ENCODE measurements around the gene ALAS1.
"Not testable (repeated sequence)": the region's sequence is repeated elsewhere in the genome, so short reads cannot be mapped to it uniquely, and the experiment has no call there.

The ALAS1 gene

DNA sequence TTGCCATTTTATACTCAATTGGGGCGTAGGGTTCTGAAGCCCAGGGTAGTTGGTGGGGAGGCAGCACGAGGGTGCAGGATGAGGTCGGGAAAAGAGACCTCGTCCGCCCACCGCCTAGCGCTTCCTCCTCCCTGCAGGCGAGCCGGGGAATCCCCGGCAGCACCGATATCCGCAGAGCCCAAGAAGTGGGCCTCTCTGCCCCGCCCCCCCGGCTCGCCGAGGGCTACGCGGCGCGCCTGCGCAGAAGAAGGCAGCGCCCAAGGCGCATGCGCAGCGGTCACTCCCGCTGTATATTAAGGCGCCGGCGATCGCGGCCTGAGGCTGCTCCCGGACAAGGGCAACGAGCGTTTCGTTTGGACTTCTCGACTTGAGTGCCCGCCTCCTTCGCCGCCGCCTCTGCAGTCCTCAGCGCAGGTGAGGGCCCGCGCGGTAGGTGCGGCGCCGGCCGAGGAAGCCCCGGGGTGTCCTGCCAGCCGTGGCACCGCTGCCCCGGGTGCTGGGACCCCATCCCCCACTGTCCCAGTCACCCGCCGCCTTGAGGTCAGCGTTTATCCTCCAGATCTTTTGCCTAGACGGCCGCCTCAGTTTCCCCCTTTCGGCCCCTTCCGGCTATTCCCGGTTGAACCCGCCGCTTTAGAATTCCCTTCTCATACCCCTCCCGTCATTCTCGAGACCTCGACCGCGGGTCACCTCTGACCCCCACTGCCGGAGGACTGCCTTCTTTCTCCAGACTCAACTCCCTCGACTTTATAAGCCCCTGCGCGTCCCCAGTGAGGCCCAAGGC, at the start of gene ALAS1:
ALAS1 (plus strand) TSS at position 319 of the 784 bp plus-strand sequence. CDS start 1,082 bp downstream, outside the sequence.
- H3K4me3 ChIP-seq (ENCODE audit: low read depth in 1 of 2, low read length in 2 of 2), result peak within 1 kb of the TSS; percentile 90 to 91
- peak within 1 kb of the TSS; percentile 88 for H3K27ac ChIP-seq (ENCODE audit: low read depth, low read length)
- H3K27me3 ChIP-seq (ENCODE audit: control insufficient read depth in 1 of 2, insufficient read depth in 2 of 2, low read length in 2 of 2), result no peaks in the 10 kb centered on the region
- H3K4me1 ChIP-seq (ENCODE audit: control insufficient read depth in 1 of 2, insufficient read depth in 2 of 2, low read length in 2 of 2), result peaks cover 34 to 50% of the 10 kb centered on the region in 2 donors
- H3K9ac ChIP-seq (ENCODE audit: low read depth in 1 of 2, low read length in 2 of 2), result peak within 1 kb of the TSS; percentile 85 to 95
- H3K36me3 ChIP-seq (ENCODE audit: control insufficient read depth in 1 of 2, insufficient read depth in 2 of 2, low read length in 2 of 2), result peaks cover 7 to 17% of the 10 kb centered on the region in 2 donors
- H3K9me3 ChIP-seq (ENCODE audit: control insufficient read depth in 1 of 2, low read length in 2 of 2), result no peaks in the 10 kb centered on the region

- Histone ChIP-seq H3K27me3 (ENCODE audit: control insufficient read depth in 1 of 2, insufficient read depth in 2 of 2, low read length in 2 of 2) (no peaks in the 10 kb centered on the region), H3K4me1 (ENCODE audit: control insufficient read depth in 1 of 2, insufficient read depth in 2 of 2, low read length in 2 of 2) (peaks cover 10% of the 10 kb centered on the region in 2 donors), H3K9ac (ENCODE audit: low read depth in 1 of 2, low read length in 2 of 2) (no peak overlapping the region), H3K27ac (ENCODE audit: low read depth, low read length) (no peak overlapping the region), H3K36me3 (ENCODE audit: control insufficient read depth in 1 of 2, insufficient read depth in 2 of 2, low read length in 2 of 2) (peaks cover 0 to 18% of the 10 kb centered on the region in 2 donors), H3K9me3 (ENCODE audit: control insufficient read depth in 1 of 2, low read length in 2 of 2) (no peaks in the 10 kb centered on the region), H3K4me3 (ENCODE audit: low read depth in 1 of 2, low read length in 2 of 2) (no peak overlapping the region)
Measured at GRCh38 chr3:52149021-52149420, 48.9 kb upstream of the ALAS1 start.

- H3K36me3 ChIP-seq (ENCODE audit: control insufficient read depth in 1 of 2, insufficient read depth in 2 of 2, low read length in 2 of 2), result peaks cover 0 to 18% of the 10 kb centered on the region in 2 donors
- H3K27ac ChIP-seq (ENCODE audit: low read depth, low read length), result no peak overlapping the region
- no peaks in the 10 kb centered on the region for H3K27me3 ChIP-seq (ENCODE audit: control insufficient read depth in 1 of 2, insufficient read depth in 2 of 2, low read length in 2 of 2)
- H3K4me3 ChIP-seq (ENCODE audit: low read depth in 1 of 2, low read length in 2 of 2), result no peak overlapping the region
- peaks cover 8 to 10% of the 10 kb centered on the region in 2 donors for H3K4me1 ChIP-seq (ENCODE audit: control insufficient read depth in 1 of 2, insufficient read depth in 2 of 2, low read length in 2 of 2)
- H3K9me3 ChIP-seq (ENCODE audit: control insufficient read depth in 1 of 2, low read length in 2 of 2), result no peaks in the 10 kb centered on the region
- no peak overlapping the region for H3K9ac ChIP-seq (ENCODE audit: low read depth in 1 of 2, low read length in 2 of 2)
Measured at GRCh38 chr3:52149726-52150125, 48.2 kb upstream of the ALAS1 start.

- Histone ChIP-seq H3K27me3 (ENCODE audit: control insufficient read depth in 1 of 2, insufficient read depth in 2 of 2, low read length in 2 of 2) (no peaks in the 10 kb centered on the region), H3K9me3 (ENCODE audit: control insufficient read depth in 1 of 2, low read length in 2 of 2) (no peaks in the 10 kb centered on the region), H3K36me3 (ENCODE audit: control insufficient read depth in 1 of 2, insufficient read depth in 2 of 2, low read length in 2 of 2) (peaks cover 0 to 18% of the 10 kb centered on the region in 2 donors), H3K4me3 (ENCODE audit: low read depth in 1 of 2, low read length in 2 of 2) (no peak overlapping the region), H3K27ac (ENCODE audit: low read depth, low read length) (no peak overlapping the region), H3K9ac (ENCODE audit: low read depth in 1 of 2, low read length in 2 of 2) (no peak overlapping the region), H3K4me1 (ENCODE audit: control insufficient read depth in 1 of 2, insufficient read depth in 2 of 2, low read length in 2 of 2) (peaks cover 8 to 10% of the 10 kb centered on the region in 2 donors)
Measured at GRCh38 chr3:52150357-52150756, 47.6 kb upstream of the ALAS1 start.

- Histone ChIP-seq H3K4me3 (ENCODE audit: low read depth in 1 of 2, low read length in 2 of 2) (no peak overlapping the region), H3K27me3 (ENCODE audit: control insufficient read depth in 1 of 2, insufficient read depth in 2 of 2, low read length in 2 of 2) (no peaks in the 10 kb centered on the region), H3K9ac (ENCODE audit: low read depth in 1 of 2, low read length in 2 of 2) (no peak overlapping the region)
Measured at GRCh38 chr3:52150860-52151259, 47.1 kb upstream of the ALAS1 start.

GRCh38 chr3:52151991-52152390, 46.0 kb upstream of the ALAS1 start:
- not testable (repeated sequence) for H3K9me3 ChIP-seq (ENCODE audit: control insufficient read depth in 1 of 2, low read length in 2 of 2); H3K4me3 ChIP-seq (ENCODE audit: low read depth in 1 of 2, low read length in 2 of 2); H3K27ac ChIP-seq (ENCODE audit: low read depth, low read length); H3K27me3 ChIP-seq (ENCODE audit: control insufficient read depth in 1 of 2, insufficient read depth in 2 of 2, low read length in 2 of 2); H3K9ac ChIP-seq (ENCODE audit: low read depth in 1 of 2, low read length in 2 of 2)
- H3K4me1 ChIP-seq (ENCODE audit: control insufficient read depth in 1 of 2, insufficient read depth in 2 of 2, low read length in 2 of 2), result peaks cover 8 to 10% of the 10 kb centered on the region in 2 donors
- H3K36me3 ChIP-seq (ENCODE audit: control insufficient read depth in 1 of 2, insufficient read depth in 2 of 2, low read length in 2 of 2), result peaks cover 0 to 14% of the 10 kb centered on the region in 2 donors

More at GRCh38 chr3:52150860-52151259, 47.1 kb upstream of the ALAS1 start:
- H3K27ac ChIP-seq (ENCODE audit: low read depth, low read length), result no peak overlapping the region
- H3K36me3 ChIP-seq (ENCODE audit: control insufficient read depth in 1 of 2, insufficient read depth in 2 of 2, low read length in 2 of 2), result peaks cover 0 to 18% of the 10 kb centered on the region in 2 donors
- H3K9me3 ChIP-seq (ENCODE audit: control insufficient read depth in 1 of 2, low read length in 2 of 2), result no peaks in the 10 kb centered on the region
- H3K4me1 ChIP-seq (ENCODE audit: control insufficient read depth in 1 of 2, insufficient read depth in 2 of 2, low read length in 2 of 2), result peaks cover 8 to 10% of the 10 kb centered on the region in 2 donors

DNA sequence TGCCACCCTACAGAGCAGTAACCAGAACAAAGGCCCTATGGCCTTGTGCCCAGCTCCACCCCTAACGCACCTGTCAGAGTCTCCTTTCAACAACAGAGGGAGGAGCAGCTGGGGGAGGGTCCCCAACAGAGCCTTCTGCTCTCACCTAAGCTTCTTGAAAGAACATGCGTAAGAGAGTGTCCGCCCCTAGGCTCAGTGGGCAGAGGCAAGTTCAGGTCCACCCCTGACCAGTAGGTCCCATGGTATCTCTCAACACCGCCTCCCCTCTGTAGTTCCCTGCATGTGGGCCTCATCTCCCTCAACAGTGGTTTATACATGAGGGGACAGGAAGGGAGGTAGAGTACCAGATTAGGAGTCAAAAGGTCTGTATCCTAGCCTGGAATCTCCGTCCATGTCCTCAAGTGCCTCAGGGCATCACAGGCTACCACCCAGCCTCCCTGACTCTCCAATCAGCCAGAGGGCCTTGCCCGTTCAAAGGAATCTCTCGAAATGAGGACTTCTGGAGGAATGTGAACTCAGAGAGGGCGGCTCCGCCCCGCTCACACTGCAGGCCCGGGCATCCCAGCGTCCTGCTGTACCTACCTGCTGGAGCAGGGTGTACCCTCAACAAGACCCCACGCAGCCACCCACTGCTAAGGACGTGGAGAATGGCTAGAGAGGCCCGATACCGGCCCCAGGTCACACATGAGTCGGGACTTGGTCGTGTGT, 44.4 kb upstream of the ALAS1 start:
- Histone ChIP-seq H3K27me3 (ENCODE audit: control insufficient read depth in 1 of 2, insufficient read depth in 2 of 2, low read length in 2 of 2) (no peaks in the 10 kb centered on the region), H3K4me1 (ENCODE audit: control insufficient read depth in 1 of 2, insufficient read depth in 2 of 2, low read length in 2 of 2) (peaks cover 8 to 10% of the 10 kb centered on the region in 2 donors), H3K4me3 (ENCODE audit: low read depth in 1 of 2, low read length in 2 of 2) (peak overlapping the region; percentile 81 to 85), H3K27ac (ENCODE audit: low read depth, low read length) (no peak overlapping the region), H3K36me3 (ENCODE audit: control insufficient read depth in 1 of 2, insufficient read depth in 2 of 2, low read length in 2 of 2) (peaks cover 0 to 8% of the 10 kb centered on the region in 2 donors), H3K9me3 (ENCODE audit: control insufficient read depth in 1 of 2, low read length in 2 of 2) (no peaks in the 10 kb centered on the region), H3K9ac (ENCODE audit: low read depth in 1 of 2, low read length in 2 of 2) (peak overlapping the region; percentile 67 to 86)

- H3K9me3 ChIP-seq (ENCODE audit: control insufficient read depth in 1 of 2, low read length in 2 of 2), result no peaks in the 10 kb centered on the region
- H3K4me3 ChIP-seq (ENCODE audit: low read depth in 1 of 2, low read length in 2 of 2), result peak within 1 kb of the TSS; percentile 81 to 85
- H3K27me3 ChIP-seq (ENCODE audit: control insufficient read depth in 1 of 2, insufficient read depth in 2 of 2, low read length in 2 of 2), result no peaks in the 10 kb centered on the region
- H3K4me1 ChIP-seq (ENCODE audit: control insufficient read depth in 1 of 2, insufficient read depth in 2 of 2, low read length in 2 of 2), result peaks cover 8 to 10% of the 10 kb centered on the region in 2 donors
- H3K9ac ChIP-seq (ENCODE audit: low read depth in 1 of 2, low read length in 2 of 2), result peak within 1 kb of the TSS; percentile 67 to 86
- peaks cover 0 to under 1% of the 10 kb centered on the region in 2 donors for H3K36me3 ChIP-seq (ENCODE audit: control insufficient read depth in 1 of 2, insufficient read depth in 2 of 2, low read length in 2 of 2)
- peak within 1 kb of the TSS; percentile 85 for H3K27ac ChIP-seq (ENCODE audit: low read depth, low read length)
Measured at GRCh38 chr3:52154135-52155094, 43.5 kb upstream of the ALAS1 start, which contains the start of gene POC1A. Gene POC1A, minus strand, starts transcription at chr3:52154423. Its CDS starts 51 bp downstream, at chr3:52154372.

DNA sequence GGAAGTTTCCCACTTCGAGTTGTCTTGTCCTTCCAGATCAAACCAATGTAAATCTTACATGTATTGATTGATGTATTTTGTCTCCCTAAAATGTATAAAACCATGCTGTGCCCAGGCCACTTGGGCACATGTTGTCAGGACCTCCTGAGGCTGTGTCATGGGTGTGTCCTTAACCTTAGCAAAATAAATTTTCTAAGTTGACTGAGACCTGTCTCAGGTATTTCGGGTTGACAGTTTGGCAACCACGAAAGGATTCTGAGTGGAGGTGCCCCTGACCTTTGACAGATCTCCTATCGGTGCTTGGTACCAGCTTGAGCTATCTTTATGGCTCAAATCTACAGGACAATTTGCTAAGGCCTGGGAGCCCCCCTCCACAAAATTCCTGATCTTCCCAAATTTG, 42.0 kb upstream of the ALAS1 start:
- H3K36me3 ChIP-seq (ENCODE audit: control insufficient read depth in 1 of 2, insufficient read depth in 2 of 2, low read length in 2 of 2), result no peaks in the 10 kb centered on the region

More for the DNA sequence above, 42.0 kb upstream of the ALAS1 start:
- H3K27ac ChIP-seq (ENCODE audit: low read depth, low read length), result no peak overlapping the region
- H3K9ac ChIP-seq (ENCODE audit: low read depth in 1 of 2, low read length in 2 of 2), result no peak overlapping the region
- H3K4me1 ChIP-seq (ENCODE audit: control insufficient read depth in 1 of 2, insufficient read depth in 2 of 2, low read length in 2 of 2), result peaks cover 8 to 10% of the 10 kb centered on the region in 2 donors
- no peaks in the 10 kb centered on the region for H3K27me3 ChIP-seq (ENCODE audit: control insufficient read depth in 1 of 2, insufficient read depth in 2 of 2, low read length in 2 of 2)
- H3K4me3 ChIP-seq (ENCODE audit: low read depth in 1 of 2, low read length in 2 of 2), result no peak overlapping the region
- H3K9me3 ChIP-seq (ENCODE audit: control insufficient read depth in 1 of 2, low read length in 2 of 2), result no peaks in the 10 kb centered on the region

Data from duodenal mucosa (tissue), 2 donors.